ENCODE data around the gene ZNF444.

GRCh38 chr19:56115490-56115889, 25.6 kb upstream of the ZNF444 start:
- TF ChIP-seq POLR2AphosphoS5 (IDR thresholded peaks at IDR 0.05; ENCODE audit: low read depth, low read length), result no peak
- no peak for TF ChIP-seq POLR2A (IDR thresholded peaks at IDR 0.05; ENCODE audit: low read depth, low read length)
- no peak for TF ChIP-seq TAF1 (IDR thresholded peaks at IDR 0.05; ENCODE audit: borderline replicate concordance, low read depth, low read length)
